H1 (cell line): ENCODE results near the gene SCN7A. TPM values are rescaled to one million over a fixed set of nuclear protein-coding genes. Genes with fewer than 3 reads are reported as not detected.

Experiments used
- CTCF ChIA-PET: fragments of 300-600 bp; sonication (Branson Sonifier 250); formaldehyde crosslinking; loops from one replicate; lab custom pipeline; 2021; ENCODE audit not compliant: partially characterized antibody; lab: Charles Lee
- POLR2A ChIA-PET: fragments of 300-600 bp; sonication (Branson Sonifier 250); formaldehyde crosslinking; loops from one replicate; lab custom pipeline; 2021; ENCODE audit warnings: inconsistent platforms; ENCODE audit not compliant: partially characterized antibody; lab: Charles Lee
- DNase-seq, 2 experiments: peaks; one replicate each; pipeline versions ENCODE4 v3.0.0 to v3.0.0-alpha.2; 2010 to 2022; ENCODE audit warnings: low spot score in 2 of 2, low read depth in 1 of 2, mixed read lengths in 1 of 2
- FAIRE-seq: peaks from 2 replicates; lab custom pipeline; 2011; peaks lifted over from hg19 to GRCh38; lab: Jason Lieb, UNC
- H2AFZ ChIP-seq: 2 replicates; pipeline ENCODE4 v1.8.1; 2012; ENCODE audit warnings: low read length, inconsistent platforms
- H2AK5ac ChIP-seq: 2 replicates; pipeline ENCODE4 v1.6.1; 2013; ENCODE audit warnings: low read depth, low read length
- H2BK120ac ChIP-seq: replicated peaks from 2 replicates; pipeline ENCODE3; 2013; ENCODE audit warnings: low read depth, low read length, inconsistent platforms
- H2BK12ac ChIP-seq: 2 replicates; pipeline ENCODE4 v1.6.1; 2013; ENCODE audit warnings: low read depth, low read length
- H2BK15ac ChIP-seq: 2 replicates; pipeline ENCODE4 v1.6.1; 2013; ENCODE audit warnings: low read length
- H2BK20ac ChIP-seq: 2 replicates; pipeline ENCODE4 v1.6.1; 2013; ENCODE audit warnings: low read length
- H2BK5ac ChIP-seq: 2 replicates; pipeline ENCODE4 v1.6.1; 2013; ENCODE audit warnings: low read depth, low read length
- H3K14ac ChIP-seq: 2 replicates; pipeline ENCODE4 v1.6.1; 2013; ENCODE audit warnings: inconsistent platforms; ENCODE audit not compliant: insufficient read length
- H3K18ac ChIP-seq: 2 replicates; pipeline ENCODE4 v1.6.1; 2013; ENCODE audit warnings: low read length; ENCODE audit errors: extremely low read depth
- H3K23ac ChIP-seq: 2 replicates; pipeline ENCODE4 v1.6.1; 2013; ENCODE audit warnings: inconsistent platforms; ENCODE audit not compliant: insufficient read length
- H3K23me2 ChIP-seq: 2 replicates; pipeline ENCODE4 v1.6.1; 2013; ENCODE audit warnings: low read depth, low read length
- H3K27ac ChIP-seq: 2 replicates; pipeline ENCODE4 v1.6.1; 2011; ENCODE audit warnings: low read depth, low read length, inconsistent platforms
- H3K27me3 ChIP-seq, 4 experiments: replicated peaks in 1 of 4; 1 replicate in 1 of 4; 2 replicates in 3 of 4; pipeline versions ENCODE4 v1.6.1 to v1.8.1; 2011 to 2013; ENCODE audit warnings: low read length in 3 of 4, mild to moderate bottlenecking in 3 of 4, inconsistent platforms in 2 of 4, mixed read lengths in 2 of 4, moderate library complexity in 1 of 4; ENCODE audit not compliant: control insufficient read depth in 3 of 4, insufficient read depth in 3 of 4; ENCODE audit errors: extremely low read depth in 1 of 4
- H3K36me3 ChIP-seq, 4 experiments: 2 replicates each; pipeline versions ENCODE4 v1.6.1 to v1.8.1; 2011 to 2013; ENCODE audit warnings: mild to moderate bottlenecking in 4 of 4, low read length in 3 of 4, moderate library complexity in 2 of 4, control low read depth in 1 of 4, inconsistent platforms in 1 of 4; ENCODE audit not compliant: insufficient read depth in 4 of 4, control insufficient read depth in 2 of 4
- H3K4ac ChIP-seq: replicated peaks from 2 replicates; pipeline ENCODE3; 2013; ENCODE audit warnings: low read length, low read depth, mixed read lengths, inconsistent platforms; ENCODE audit not compliant: insufficient read length
- H3K4me1 ChIP-seq, 4 experiments: replicated peaks in 1 of 4; 1 replicate in 1 of 4; 2 replicates in 3 of 4; pipeline versions ENCODE4 v1.6.1 to v1.8.1; 2011 to 2013; ENCODE audit warnings: low read length in 3 of 4, inconsistent platforms in 2 of 4, mixed read lengths in 1 of 4; ENCODE audit not compliant: insufficient read depth in 4 of 4, control insufficient read depth in 3 of 4
- H3K4me2 ChIP-seq, 2 experiments: 2 replicates each; pipeline versions ENCODE4 v1.6.1 to v1.8.1; 2011 to 2013; ENCODE audit warnings: low read depth in 2 of 2, low read length in 2 of 2, control low read depth in 1 of 2, inconsistent platforms in 1 of 2, mild to moderate bottlenecking in 1 of 2; ENCODE audit not compliant: insufficient read depth in 1 of 2
- H3K4me3 ChIP-seq, 4 experiments: fragments of 200-600, 300-600 bp in 1 of 4; sonication (generic), shearing (Covaris generic), sonication (Bioruptor Twin) in 1 of 4; 2 replicates each; pipeline versions ENCODE4 v1.5.1 to v1.8.1; 2011 to 2016; ENCODE audit warnings: low read length in 4 of 4, low read depth in 3 of 4, control low read depth in 2 of 4, inconsistent platforms in 2 of 4, mild to moderate bottlenecking in 2 of 4, mixed read lengths in 1 of 4, moderate library complexity in 1 of 4; ENCODE audit not compliant: insufficient read depth in 2 of 4; ENCODE audit errors: extremely low read depth in 1 of 4
- H3K56ac ChIP-seq: replicated peaks from 2 replicates; pipeline ENCODE3; 2013; ENCODE audit warnings: low read depth, mild to moderate bottlenecking, mixed read lengths, low read length, inconsistent platforms; ENCODE audit not compliant: insufficient read length
- H3K79me1 ChIP-seq: 2 replicates; pipeline ENCODE4 v1.6.1; 2013; ENCODE audit warnings: low read depth, low read length, control low read depth
- H3K79me2 ChIP-seq, 2 experiments: 2 replicates each; pipeline versions ENCODE4 v1.6.1 to v1.8.1; 2012 to 2013; ENCODE audit warnings: low read length in 2 of 2, mild to moderate bottlenecking in 2 of 2, inconsistent platforms in 1 of 2; ENCODE audit not compliant: insufficient read depth in 2 of 2, control insufficient read depth in 1 of 2
- H3K9ac ChIP-seq, 4 experiments: replicated peaks in 1 of 4; 1 replicate in 1 of 4; 2 replicates in 3 of 4; pipeline versions ENCODE4 v1.6.1 to v1.8.1; 2011 to 2013; ENCODE audit warnings: low read depth in 3 of 4, low read length in 3 of 4, control low read depth in 2 of 4, mild to moderate bottlenecking in 2 of 4, moderate library complexity in 2 of 4, inconsistent platforms in 1 of 4; ENCODE audit errors: extremely low read depth in 1 of 4
- H3K9me3 ChIP-seq, 2 experiments: 2 replicates each; pipeline versions ENCODE4 v1.6.1 to v1.8.1; 2012 to 2013; ENCODE audit warnings: mild to moderate bottlenecking in 2 of 2, moderate library complexity in 2 of 2, control low read depth in 1 of 2, inconsistent platforms in 1 of 2, low read depth in 1 of 2, low read length in 1 of 2, mixed read lengths in 1 of 2; ENCODE audit not compliant: insufficient read depth in 2 of 2
- H4K20me1 ChIP-seq, 2 experiments: replicated peaks in 1 of 2; 2 replicates each; pipeline versions ENCODE3 to v1.8.1; 2011 to 2013; ENCODE audit warnings: inconsistent platforms in 2 of 2, low read length in 2 of 2, mild to moderate bottlenecking in 1 of 2; ENCODE audit not compliant: insufficient read depth in 2 of 2, control insufficient read depth in 1 of 2
- H4K5ac ChIP-seq: 2 replicates; pipeline ENCODE4 v1.6.1; 2013; ENCODE audit warnings: low read length, low read depth, mixed read lengths, inconsistent platforms; ENCODE audit not compliant: insufficient read length
- H4K8ac ChIP-seq: 2 replicates; pipeline ENCODE4 v1.8.0; 2013; ENCODE audit warnings: mild to moderate bottlenecking, moderate library complexity, low read length, inconsistent platforms; ENCODE audit not compliant: insufficient read depth; ENCODE audit errors: extremely low read depth
- H4K91ac ChIP-seq: replicated peaks from 2 replicates; pipeline ENCODE3; 2013; ENCODE audit warnings: low read length, mixed read lengths, inconsistent platforms; ENCODE audit not compliant: insufficient read length
- CBX5 ChIP-seq: fragments of 300-800, 300-1000 bp; sonication (generic); IDR thresholded peaks from 2 replicates; pipeline ENCODE4 v1.7.1; 2016; ENCODE audit warnings: antibody characterized with exemption, low read length, low read depth
- EP300 ChIP-seq, 2 experiments: IDR thresholded peaks; 1 replicate in 1 of 2; 2 replicates in 1 of 2; pipeline ENCODE4 v1.6.1; 2011 to 2012; ENCODE audit warnings: low read depth in 2 of 2, low read length in 2 of 2, mild to moderate bottlenecking in 2 of 2, borderline replicate concordance in 1 of 2, inconsistent platforms in 1 of 2, moderate library complexity in 1 of 2
- MAFK ChIP-seq: IDR thresholded peaks from 2 replicates; pipeline ENCODE4 v1.6.1; 2012; ENCODE audit warnings: low read depth, mild to moderate bottlenecking, improper control_type of control experiment, low read length
- PHF8 ChIP-seq: fragments of 200-600 bp; sonication (generic); conservative IDR thresholded peaks from 2 replicates; pipeline ENCODE4 v1.7.1; 2012; ENCODE audit warnings: low read depth, mild to moderate bottlenecking, inconsistent platforms, low read length, moderate library complexity
- RBBP5 ChIP-seq: IDR thresholded peaks from 2 replicates; pipeline ENCODE4 v1.7.1; 2012; ENCODE audit warnings: low read depth, mild to moderate bottlenecking, inconsistent platforms, low read length, moderate library complexity, borderline replicate concordance
- SP4 ChIP-seq: IDR thresholded peaks from 2 replicates; pipeline ENCODE4 v1.6.1; 2012; ENCODE audit warnings: low read length, inconsistent platforms
- TAF7 ChIP-seq: optimal IDR thresholded peaks from 2 replicates; pipeline ENCODE3; 2011; ENCODE audit warnings: low read depth, mild to moderate bottlenecking, inconsistent platforms, low read length, moderate library complexity, borderline replicate concordance
- TCF12 ChIP-seq: IDR thresholded peaks from 2 replicates; pipeline ENCODE4 v1.6.1; 2011; ENCODE audit warnings: low read depth, mild to moderate bottlenecking, low read length
- TEAD4 ChIP-seq: IDR thresholded peaks from 2 replicates; pipeline ENCODE4 v1.6.1; 2012; ENCODE audit warnings: low read depth, low read length, inconsistent platforms, mixed read lengths
- WGBS, 2 experiments: shearing (Covaris generic) in 1 of 2; methylation state at CpG; one replicate each; pipeline versions ENCODE4 v1.1.6 to v1.1.7; 2013 to 2015; ENCODE audit warnings: low lambda C conversion rate in 2 of 2, mixed read lengths in 2 of 2, inconsistent platforms in 1 of 2, low coverage in 1 of 2, missing lambda C conversion rate in 1 of 2; ENCODE audit not compliant: insufficient replicate concordance in 2 of 2, insufficient coverage in 1 of 2, insufficient read length in 1 of 2; ENCODE audit errors: extremely low coverage in 1 of 2, missing lambda C conversion rate in 1 of 2; 5-methylcytosine and 5-hydroxymethylcytosine counted together
- polyA plus RNA-seq, 7 experiments: library from polyadenylated mRNA; depleted of rRNA in 3 of 7; stranded (reverse) in 5 of 7; unstranded in 2 of 7; fragments of >200 nt in 5 of 7; fragments of 200-250 nt in 2 of 7; gene quantifications; 1 replicate in 5 of 7; 2 replicates in 1 of 7; 4 replicates in 1 of 7; pipeline versions ENCODE4 v1.2.1 to v1.2.3, GENCODE V29; 2011 to 2013; ENCODE audit warnings: missing spikeins in 2 of 7, mixed read lengths in 2 of 7
- total RNA-seq: library from RNA; stranded (reverse); fragmentation: NEBNext Ultra II Directional; extraction: Animal tissue kit (Norgen Biotek cat#: 25700); gene quantifications from 2 replicates; pipeline ENCODE4 v1.2.1, GENCODE V29; 2021

SCN7A gene
- total and polyA plus RNA-seq, 2 of the 8 experiments (the other 6 are each of a cell fraction or from before 2014, with no cell fraction given): 0.09 to 0.19 TPM

- ChIA-PET POLR2A (no interaction called here), CTCF (no interaction called here)
- Histone ChIP-seq H2AK5ac (no peak overlapping the region), H3K27me3 (no peaks in the 10 kb centered on the region; a peak in 1 of 7 replicates), H4K8ac (no peak overlapping the region), H2BK12ac (peak overlapping the region; percentile 29; the same call in 1 of the 2 replicates), H3K9me3 (no peaks in the 10 kb centered on the region), H3K4me3 (peak overlapping the region in 1 of 4 experiments; percentile 45; a peak in 2 of 8 replicates), H3K27ac (no peak overlapping the region), H2BK5ac (peak overlapping the region; percentile 73; the same call in 1 of the 2 replicates), H3K4me2 (peak overlapping the region; percentile 58 to 60), H3K18ac (no peak overlapping the region), H4K20me1 (no peaks in the 10 kb centered on the region), H2AFZ (peak overlapping the region; percentile 49), H3K4ac (no peak overlapping the region), H4K5ac (no peak overlapping the region), H3K23me2 (peaks cover 13% of the 10 kb centered on the region), H3K14ac (no peak overlapping the region), H3K79me2 (no peaks in the 10 kb centered on the region; a peak in 1 of 4 replicates), H4K91ac (no peak overlapping the region), H3K56ac (no peak overlapping the region), H3K9ac (no peak overlapping the region), H3K36me3 (no peaks in the 10 kb centered on the region), H2BK15ac (no peak overlapping the region), H3K23ac (no peak overlapping the region), H2BK120ac (no peak overlapping the region), H3K4me1 (peaks cover 0 to 13% (median 9%) of the 10 kb centered on the region in 4 experiments; a peak in 5 of 7 replicates), H2BK20ac (no peak overlapping the region), H3K79me1 (no peaks in the 10 kb centered on the region)
- WGBS, 2 experiments: 31% methylated on average over 2 of the region's 2 CpGs; no CpG with 5 or more reads in 1 of the 2 experiments
- DNase-seq (no peak), FAIRE-seq (no peak)
- TF ChIP-seq RBBP5 (no peak), SP4 (no peak), PHF8 (no peak), CBX5 (no peak), TAF7 (no peak), EP300 (IDR thresholded peaks at IDR 0.05; ENCODE audit: borderline replicate concordance in 1 of 2, low read depth in 2 of 2, low read length in 2 of 2) (no peak), MAFK (no peak), TCF12 (no peak), TEAD4 (no peak)
Observed at GRCh38 chr2:166373105-166373504, 120.9 kb downstream of the SCN7A start.
